ENCODE results near the gene EDN3. TPM values are rescaled to one million over a fixed set of nuclear protein-coding genes. Genes with fewer than 3 reads are reported as not detected.

Gene EDN3
- total and polyA plus RNA-seq, 2 of the 8 experiments (the other 6 are each of a cell fraction or from before 2014, with no cell fraction given), result 0.17 to 0.38 TPM

DNA sequence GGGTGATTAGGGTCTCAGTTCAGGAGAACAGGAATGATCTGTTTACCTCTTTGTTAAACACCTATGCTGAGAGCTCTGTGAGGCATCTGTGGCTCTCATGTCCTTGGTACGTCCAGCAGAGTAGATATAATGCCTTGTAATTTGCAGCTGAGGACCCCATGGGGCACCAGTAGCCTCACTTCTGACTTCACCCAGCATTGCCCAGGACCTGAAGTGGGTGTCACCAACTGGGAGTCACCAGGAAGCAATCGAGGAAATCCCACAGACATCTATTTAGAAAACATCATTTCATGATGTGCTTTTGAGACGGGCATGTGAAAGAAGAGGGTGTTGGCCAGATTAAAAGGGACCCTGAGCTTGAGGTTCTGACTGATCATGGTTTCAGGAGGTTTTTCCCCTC, 8.8 kb downstream of the EDN3 start:
- H3K4me2 ChIP-seq (ENCODE audit: insufficient read depth in 1 of 2, low read depth in 2 of 2, low read length in 2 of 2), result no peak overlapping the region
- H3K79me1 ChIP-seq (ENCODE audit: low read depth, low read length), result no peaks in the 10 kb centered on the region
- no peaks in the 10 kb centered on the region for H3K9me3 ChIP-seq (ENCODE audit: insufficient read depth in 2 of 2, low read depth in 1 of 2, low read length in 1 of 2)
- no peak overlapping the region for H2BK120ac ChIP-seq (replicated peaks; ENCODE audit: low read depth, low read length)
- H3K36me3 ChIP-seq (ENCODE audit: control insufficient read depth in 2 of 4, insufficient read depth in 4 of 4, low read length in 3 of 4), result no peaks in the 10 kb centered on the region
- no peak overlapping the region for H4K91ac ChIP-seq (replicated peaks; ENCODE audit: insufficient read length, low read length)
- H4K5ac ChIP-seq (ENCODE audit: insufficient read length, low read depth, low read length), result no peak overlapping the region
- no peak overlapping the region for H3K4me3 ChIP-seq (ENCODE audit: extremely low read depth in 1 of 4, insufficient read depth in 2 of 4, low read depth in 3 of 4, low read length in 4 of 4)
- H2BK15ac ChIP-seq (ENCODE audit: low read length), result no peak overlapping the region
- no peak overlapping the region for H3K56ac ChIP-seq (replicated peaks; ENCODE audit: insufficient read length, low read depth, low read length)
- FAIRE-seq (no peak), DNase-seq (ENCODE audit: low read depth in 1 of 2, low spot score in 2 of 2) (no peak)
- H3K79me2 ChIP-seq (ENCODE audit: control insufficient read depth in 1 of 2, insufficient read depth in 2 of 2, low read length in 2 of 2), result no peaks in the 10 kb centered on the region
- POLR2A ChIA-PET (ENCODE audit: partially characterized antibody), result interaction anchor here (0.6 kb wide), 1 partner anchor 277 kb away, joined by 3 read pairs; the partner anchor contains the start of gene ATP5F1E
- no peak overlapping the region for H2AFZ ChIP-seq (ENCODE audit: low read length)
- H2BK20ac ChIP-seq (ENCODE audit: low read length), result no peak overlapping the region
- H3K18ac ChIP-seq (ENCODE audit: extremely low read depth, low read length), result no peak overlapping the region
- H4K8ac ChIP-seq (ENCODE audit: extremely low read depth, insufficient read depth, low read length), result no peak overlapping the region
- H3K14ac ChIP-seq (ENCODE audit: insufficient read length), result no peak overlapping the region
- no peak overlapping the region for H2BK5ac ChIP-seq (ENCODE audit: low read depth, low read length)
- H4K20me1 ChIP-seq (replicated peaks in 1 of 2; ENCODE audit: control insufficient read depth in 1 of 2, insufficient read depth in 2 of 2, low read length in 2 of 2), result no peaks in the 10 kb centered on the region
- H3K4ac ChIP-seq (replicated peaks; ENCODE audit: insufficient read length, low read depth, low read length), result no peak overlapping the region
- CTCF ChIA-PET (ENCODE audit: partially characterized antibody), result interaction anchor here (1.6 kb wide), 1 partner anchor 11 kb away, joined by 4 read pairs; no protein-coding TSS in a partner anchor
- 92% methylated on average over 3 of the region's 3 CpGs; no CpG with 5 or more reads in 1 of the 2 experiments for WGBS, 2 experiments (ENCODE audit: extremely low coverage in 1 of 2, insufficient coverage in 1 of 2, insufficient read length in 1 of 2, insufficient replicate concordance in 2 of 2, low coverage in 1 of 2, low lambda C conversion rate in 2 of 2, missing lambda C conversion rate in 1 of 2)
- no peak overlapping the region for H3K23ac ChIP-seq (ENCODE audit: insufficient read length)
- H3K9ac ChIP-seq (replicated peaks in 1 of 4; ENCODE audit: extremely low read depth in 1 of 4, low read depth in 3 of 4, low read length in 3 of 4), result no peak overlapping the region
- H3K27ac ChIP-seq (ENCODE audit: low read depth, low read length), result no peak overlapping the region
- H2BK12ac ChIP-seq (ENCODE audit: low read depth, low read length), result no peak overlapping the region
- no peaks in the 10 kb centered on the region for H3K23me2 ChIP-seq (ENCODE audit: low read depth, low read length)
- no peaks in the 10 kb centered on the region for H3K4me1 ChIP-seq (replicated peaks in 1 of 4; ENCODE audit: control insufficient read depth in 3 of 4, insufficient read depth in 4 of 4, low read length in 3 of 4)
- H3K27me3 ChIP-seq (replicated peaks in 1 of 4; ENCODE audit: control insufficient read depth in 3 of 4, extremely low read depth in 1 of 4, insufficient read depth in 3 of 4, low read length in 3 of 4), result peaks cover 0 to 3% (median 2%) of the 10 kb centered on the region in 4 experiments; a peak in 3 of 7 replicates
- H2AK5ac ChIP-seq (ENCODE audit: low read depth, low read length), result no peak overlapping the region
- no peak for TF ChIP-seq FOSL1 (IDR thresholded peaks at IDR 0.05; ENCODE audit: insufficient read depth, low read depth, low read length)
- no peak for TF ChIP-seq NANOG (IDR thresholded peaks at IDR 0.05; ENCODE audit: insufficient read depth, low read depth, low read length, poor library complexity, severe bottlenecking)
- TF ChIP-seq CREB1 (IDR thresholded peaks at IDR 0.05), result no peak
- TF ChIP-seq SUZ12 (IDR thresholded peaks at IDR 0.05; ENCODE audit: low read length), result no peak
- TF ChIP-seq ASH2L (IDR thresholded peaks at IDR 0.05; ENCODE audit: low read length), result no peak
- TF ChIP-seq SIX5 (IDR thresholded peaks at IDR 0.05; ENCODE audit: low read depth, low read length), result no peak
- no peak for TF ChIP-seq KDM4A (IDR thresholded peaks at IDR 0.05; ENCODE audit: low read depth, low read length, severe bottlenecking)
- TF ChIP-seq TEAD4 (IDR thresholded peaks at IDR 0.05; ENCODE audit: low read depth, low read length), result no peak
- TF ChIP-seq CBX5 (IDR thresholded peaks at IDR 0.05; ENCODE audit: low read depth, low read length), result no peak
- TF ChIP-seq TAF1 (IDR thresholded peaks at IDR 0.05; ENCODE audit: low read depth, low read length), result no peak
- TF ChIP-seq POLR2AphosphoS5 (IDR thresholded peaks at IDR 0.05; ENCODE audit: low read depth, low read length), result no peak
- TF ChIP-seq KDM1A (IDR thresholded peaks at IDR 0.05; ENCODE audit: borderline replicate concordance, low read length), result no peak
- TF ChIP-seq HDAC2 (IDR thresholded peaks at IDR 0.05; ENCODE audit: borderline replicate concordance in 1 of 2, low read depth in 2 of 2, low read length in 2 of 2), result no peak
- TF ChIP-seq GABPA (IDR thresholded peaks at IDR 0.05; ENCODE audit: borderline replicate concordance, insufficient read depth, low read length), result no peak
